GM15510 (cell line): ENCODE data around the gene DENND5B.

ENCODE experiments used
- POLR2A ChIP-seq: IDR thresholded peaks from 3 replicates; pipeline ENCODE4 v1.6.1; 2011; ENCODE audit warnings: borderline replicate concordance; ENCODE audit not compliant: insufficient read length; ENCODE audit errors: extremely low read depth

The DENND5B gene

GRCh38 chr12:31465002-31465401 lies 125.9 kb downstream of the DENND5B start:
- no peak for TF ChIP-seq POLR2A

GRCh38 chr12:31460024-31460423 lies 130.9 kb downstream of the DENND5B start:
- no peak for TF ChIP-seq POLR2A

- no peak for TF ChIP-seq POLR2A
Observed at GRCh38 chr12:31456562-31456961, 134.4 kb downstream of the DENND5B start.

- TF ChIP-seq POLR2A = no peak
Observed at GRCh38 chr12:31444736-31445135, 146.2 kb downstream of the DENND5B start.

DNA sequence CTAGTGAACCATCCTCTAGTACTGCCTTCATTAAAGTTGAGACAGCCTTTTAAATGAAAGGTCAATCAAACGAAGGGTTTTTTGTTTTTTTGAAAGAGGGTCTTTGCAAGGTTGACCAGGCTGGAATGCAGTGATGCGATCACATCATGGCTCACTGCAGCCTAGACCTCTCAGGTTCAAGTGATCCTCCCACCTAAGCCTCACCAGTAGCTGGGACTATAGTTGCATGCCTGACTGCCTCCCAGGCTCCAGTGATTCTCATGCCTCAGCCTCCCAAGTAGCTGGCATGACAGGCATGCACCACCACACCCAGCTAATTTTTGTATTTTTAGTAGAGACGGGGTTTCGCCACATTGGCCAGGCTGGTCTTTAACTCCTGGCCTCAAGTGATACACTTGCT lies 150.3 kb downstream of the DENND5B start:
- TF ChIP-seq POLR2A = no peak

DNA sequence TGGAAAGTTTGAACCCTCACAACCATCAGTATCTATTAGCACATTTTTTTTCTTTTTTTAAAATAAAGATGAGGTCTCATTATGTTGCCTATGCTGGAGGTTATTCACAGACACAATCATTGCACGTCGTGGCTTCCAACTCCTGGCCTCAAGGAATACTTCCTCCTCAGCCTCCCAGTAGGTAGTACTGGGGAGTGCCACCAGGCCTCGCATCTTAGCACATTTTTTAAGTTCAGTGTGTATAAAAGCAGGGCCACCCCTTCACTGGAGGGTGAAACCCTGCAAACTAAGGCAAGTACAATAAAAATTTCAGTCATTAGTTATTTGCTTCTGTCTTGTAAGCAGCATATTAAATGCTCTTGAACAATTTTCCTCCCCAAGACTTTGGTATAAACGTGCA lies 150.8 kb downstream of the DENND5B start:
- no peak for TF ChIP-seq POLR2A

DNA sequence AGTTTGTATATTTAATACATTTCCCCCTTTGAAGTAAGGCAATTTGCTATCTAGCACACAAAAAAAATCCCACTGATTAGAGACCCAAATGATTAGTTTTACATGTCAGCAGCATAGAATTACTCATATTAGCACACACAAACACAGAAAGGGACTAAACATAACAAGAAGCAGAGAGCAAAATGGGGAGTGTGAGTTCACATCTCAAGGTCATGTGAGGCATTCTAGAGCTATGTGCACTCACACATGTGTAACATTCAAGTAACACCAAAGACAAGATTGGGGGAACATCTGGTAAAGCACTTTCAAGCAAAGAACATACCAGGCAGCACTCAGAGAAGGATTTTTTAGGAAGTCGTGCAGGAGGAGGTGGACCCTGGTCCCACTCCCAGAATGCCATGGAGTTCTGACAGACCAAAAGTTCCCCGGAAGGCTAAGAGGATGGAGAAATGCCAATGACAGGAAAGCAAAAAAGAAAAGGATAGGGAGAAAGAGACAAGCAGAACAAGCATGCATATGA lies 159.2 kb downstream of the DENND5B start:
- TF ChIP-seq POLR2A = no peak

- TF ChIP-seq POLR2A = no peak
Observed at GRCh38 chr12:31423405-31423804, 167.5 kb downstream of the DENND5B start.

DNA sequence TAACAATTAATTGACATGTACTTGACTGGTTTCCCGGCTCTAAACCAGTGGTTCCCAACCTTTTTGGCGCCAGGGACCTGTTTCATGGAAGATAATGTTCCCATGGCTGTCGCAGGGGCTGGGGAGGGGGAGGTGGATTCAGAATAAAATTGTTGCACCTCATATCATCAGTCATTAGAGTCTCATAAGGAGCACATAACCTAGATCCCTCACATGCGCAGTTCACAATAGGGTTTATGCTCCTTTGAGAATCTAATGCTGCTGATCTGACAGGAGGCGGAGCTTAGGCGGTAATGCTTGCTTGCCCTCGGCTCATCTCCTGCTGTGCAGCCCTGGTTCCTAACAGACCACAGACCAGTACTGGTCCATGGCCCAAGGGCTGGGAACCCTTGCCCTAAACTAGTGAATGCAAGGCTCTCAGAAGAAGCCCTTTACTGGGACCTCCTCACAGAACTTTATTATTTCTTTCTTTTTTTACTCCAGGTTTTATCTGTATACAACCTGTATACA lies 178.6 kb downstream of the DENND5B start:
- TF ChIP-seq POLR2A = no peak

GRCh38 chr12:31408763-31409162 lies 182.2 kb downstream of the DENND5B start:
- TF ChIP-seq POLR2A = no peak

DNA sequence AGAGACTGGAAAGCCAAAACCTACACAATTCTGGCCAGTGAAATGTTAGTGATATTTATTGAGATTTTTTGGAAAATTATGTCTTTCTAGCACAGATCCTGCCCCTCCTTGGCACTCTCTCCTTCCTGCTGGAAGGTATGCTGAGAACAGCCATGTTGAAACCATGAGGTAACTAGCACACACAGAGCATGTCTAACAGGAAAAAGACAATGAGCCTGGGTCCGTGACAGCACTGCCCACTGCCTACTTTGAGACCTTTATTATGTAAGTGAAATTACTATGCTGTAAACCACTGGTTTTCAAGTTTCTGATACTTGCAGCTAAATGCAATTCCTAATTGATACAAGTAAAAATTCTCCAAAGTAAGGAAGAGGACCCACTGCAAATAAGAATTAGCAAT lies 183.4 kb downstream of the DENND5B start:
- TF ChIP-seq POLR2A = no peak

DNA sequence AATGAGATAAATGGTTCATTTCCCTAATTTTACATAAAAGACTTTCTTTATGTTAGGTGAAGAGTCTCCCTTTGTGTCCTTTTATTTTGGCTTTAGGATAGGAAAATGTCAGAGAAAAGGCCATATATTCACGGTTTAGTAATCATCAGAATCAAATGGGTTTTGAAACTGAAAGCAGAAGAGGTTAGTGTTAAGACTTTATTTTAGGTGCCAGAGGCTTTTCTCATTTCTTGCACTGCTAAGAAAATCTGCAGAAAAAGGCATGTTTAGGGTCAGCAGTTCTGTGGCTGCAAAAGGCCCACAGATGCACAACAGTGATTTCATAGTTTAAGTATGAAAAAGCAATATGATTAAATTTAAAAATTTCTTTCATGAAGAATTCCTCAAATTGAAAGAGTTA lies 184.6 kb downstream of the DENND5B start:
- TF ChIP-seq POLR2A = no peak

- TF ChIP-seq POLR2A = no peak
Observed at GRCh38 chr12:31405021-31405420, 185.9 kb downstream of the DENND5B start.

- no peak for TF ChIP-seq POLR2A
Observed at GRCh38 chr12:31393004-31393550, 197.9 kb downstream of the DENND5B start.

DNA sequence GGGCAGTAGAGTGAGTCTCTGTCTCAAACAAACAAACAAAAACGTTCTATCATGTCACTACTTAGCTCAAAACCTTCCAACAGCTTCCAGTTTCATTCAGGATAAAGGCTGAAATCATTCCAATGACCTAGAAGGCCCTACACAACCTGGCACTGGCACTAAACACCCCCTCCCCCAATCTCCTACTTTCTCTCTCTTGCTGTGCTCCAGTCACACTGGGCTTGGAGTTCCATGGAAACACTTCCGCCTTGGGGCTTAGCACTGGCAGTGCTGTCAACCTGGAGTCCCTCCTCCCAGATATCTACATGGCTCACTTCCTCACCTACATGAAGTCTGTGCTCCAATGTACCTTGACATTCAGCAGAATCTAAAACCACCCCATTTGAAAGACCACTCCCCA lies 199.9 kb downstream of the DENND5B start:
- no peak for TF ChIP-seq POLR2A

GRCh38 chr12:31388713-31389112 lies 202.2 kb downstream of the DENND5B start:
- TF ChIP-seq POLR2A = no peak

- no peak for TF ChIP-seq POLR2A
Observed at GRCh38 chr12:31387466-31387865, 203.5 kb downstream of the DENND5B start.
